Natural killer cell (primary cell): ENCODE measurements around the gene CYSRT1. TPM values are rescaled to one million over a fixed set of nuclear protein-coding genes. Genes with fewer than 3 reads are reported as not detected.
A peak's percentile ranks its signal among the peaks of the same experiment; 100 is the strongest.
"Not testable (repeated sequence)": the region's sequence is repeated elsewhere in the genome, so short reads cannot be mapped to it uniquely, and the experiment has no call there.

Experiments used
- ATAC-seq, 3 donors: fragments of 150-1000 bp in 2 of 3; fragments of 200-7000 bp in 1 of 3; cut with Tn5 transposase; 1 replicate in 1 of 3; 2 replicates in 2 of 3; pipeline ENCODE4 v1.10.0; 2021; ENCODE audit warnings: mild to moderate bottlenecking in 2 of 3, moderate library complexity in 2 of 3
- DNase-seq, 2 donors: peaks; one replicate each; pipeline versions ENCODE4 v3.0.0 to v3.0.0-alpha.2; 2013 to 2021; ENCODE audit warnings: mixed read lengths in 1 of 2
- H3K27ac ChIP-seq: one replicate; pipeline ENCODE4 v1.5.1; 2013; ENCODE audit warnings: mild to moderate bottlenecking, low read length
- H3K27me3 ChIP-seq: one replicate; pipeline ENCODE4 v1.6.1; 2013; ENCODE audit warnings: low read length; ENCODE audit not compliant: control insufficient read depth, insufficient read depth
- H3K36me3 ChIP-seq: one replicate; pipeline ENCODE4 v1.6.1; 2013; ENCODE audit warnings: low read length; ENCODE audit not compliant: control insufficient read depth, insufficient read depth
- H3K4me1 ChIP-seq: one replicate; pipeline ENCODE4 v1.6.1; 2013; ENCODE audit warnings: low read length; ENCODE audit not compliant: control insufficient read depth, insufficient read depth
- H3K4me3 ChIP-seq: one replicate; pipeline ENCODE4 v1.5.1; 2013; ENCODE audit warnings: low read length
- H3K9me3 ChIP-seq: one replicate; pipeline ENCODE4 v1.6.1; 2013; ENCODE audit warnings: low read length; ENCODE audit not compliant: control insufficient read depth, insufficient read depth
- H3K27ac Mint-ChIP-seq, 2 donors: one replicate each; pipeline ENCODE4 v1.8.0; 2022; ENCODE audit warnings: mild to moderate bottlenecking in 2 of 2, mixed read lengths in 2 of 2, moderate library complexity in 1 of 2
- H3K27me3 Mint-ChIP-seq, 2 donors: one replicate each; pipeline ENCODE4 v1.8.0; 2022; ENCODE audit warnings: low read depth in 2 of 2, mixed read lengths in 2 of 2
- H3K36me3 Mint-ChIP-seq: one replicate; pipeline ENCODE4 v1.8.0; 2022; ENCODE audit warnings: mixed read lengths
- H3K4me1 Mint-ChIP-seq, 2 donors: one replicate each; pipeline ENCODE4 v1.8.0; 2022; ENCODE audit warnings: mixed read lengths in 2 of 2
- H3K4me3 Mint-ChIP-seq: one replicate; pipeline ENCODE4 v1.8.0; 2022; ENCODE audit warnings: mild to moderate bottlenecking, moderate library complexity, mixed read lengths
- H3K9me3 Mint-ChIP-seq, 2 donors: one replicate each; pipeline ENCODE4 v1.8.0; 2022; ENCODE audit warnings: mixed read lengths in 2 of 2
- CTCF ChIP-seq: fragments of 200-600 bp; IDR thresholded peaks from one replicate; pipeline ENCODE4 v1.8.0; 2022; ENCODE audit warnings: antibody characterized with exemption
- WGBS: methylation state at CpG from one replicate; pipeline ENCODE4 v1.1.7; 2013; ENCODE audit warnings: missing lambda C conversion rate; ENCODE audit not compliant: insufficient coverage; 5-methylcytosine and 5-hydroxymethylcytosine counted together
- intact Hi-C: fragments of 100-400 bp; cut with micrococcal nuclease; formaldehyde crosslinking; loops from one replicate; pipeline ENCODE4 v1.14.2; 2022
- total RNA-seq, 4 donors: library from RNA; stranded (reverse); fragments of 120-200 nt in 1 of 4; gene quantifications; one replicate each; pipeline versions ENCODE4 v1.2.3 to v1.2.4, GENCODE V29; 2013 to 2022

Gene CYSRT1
- total RNA-seq, 3 donors from 2014 or later (not counting 1 experiment from before 2014, with no cell fraction given) = 0.38 TPM; not detected in 2

GRCh38 chr9:137256856-137257255 is 31.9 kb downstream of the CYSRT1 start:
- Histone ChIP-seq H3K4me3 (no peak overlapping the region), H3K27me3 (no peaks in the 10 kb centered on the region), H3K4me1 (peaks cover 25% of the 10 kb centered on the region), H3K36me3 (peaks cover 11% of the 10 kb centered on the region), H3K9me3 (no peaks in the 10 kb centered on the region), H3K27ac (no peak overlapping the region)
- intact Hi-C loops = no loop called here
- DNase-seq (no peak), ATAC-seq (no peak)
- H3K4me3 Mint-ChIP-seq = peak overlapping the region; percentile 88
- H3K4me1 Mint-ChIP-seq = peaks cover 0 to 11% of the 10 kb centered on the region in 2 donors
- no peaks in the 10 kb centered on the region for H3K27me3 Mint-ChIP-seq
- no peaks in the 10 kb centered on the region for H3K9me3 Mint-ChIP-seq
- H3K36me3 Mint-ChIP-seq = no peaks in the 10 kb centered on the region
- H3K27ac Mint-ChIP-seq = no peak overlapping the region
- TF ChIP-seq CTCF = no peak
- WGBS = 95% methylated on average over 15 of the region's 15 CpGs

- DNase-seq, H3K9me3 Mint-ChIP-seq, H3K4me3 Mint-ChIP-seq, H3K4me1 Mint-ChIP-seq, intact Hi-C loops, H3K27me3 Mint-ChIP-seq, ATAC-seq, H3K4me3 ChIP-seq, H3K4me1 ChIP-seq, H3K27ac ChIP-seq, H3K9me3 ChIP-seq, H3K27me3 ChIP-seq, H3K27ac Mint-ChIP-seq, H3K36me3 Mint-ChIP-seq: not testable (repeated sequence)
- peaks cover 31% of the 10 kb centered on the region for H3K36me3 ChIP-seq
- WGBS = 79% methylated on average over 10 of the region's 15 CpGs
These were observed 37.4 kb downstream of the CYSRT1 start for GRCh38 chr9:137262173-137262908.

GRCh38 chr9:137262909-137263285 is 37.9 kb downstream of the CYSRT1 start:
- peaks cover under 1% of the 10 kb centered on the region for H3K4me1 ChIP-seq
- Mint-ChIP-seq H3K27ac (no peak overlapping the region), H3K27me3 (no peaks in the 10 kb centered on the region), H3K36me3 (no peaks in the 10 kb centered on the region), H3K9me3 (no peaks in the 10 kb centered on the region), H3K4me1 (peaks cover 0 to 6% of the 10 kb centered on the region in 2 donors), H3K4me3 (no peak overlapping the region)
- DNase-seq (no peak), ATAC-seq (no peak)
- no peak overlapping the region for H3K27ac ChIP-seq
- H3K9me3 ChIP-seq = no peaks in the 10 kb centered on the region
- no peaks in the 10 kb centered on the region for H3K27me3 ChIP-seq
- WGBS = 92% methylated on average over 24 of the region's 24 CpGs
- peaks cover 33% of the 10 kb centered on the region for H3K36me3 ChIP-seq
- no peak for TF ChIP-seq CTCF
- H3K4me3 ChIP-seq = no peak overlapping the region
- intact Hi-C loops = no loop called here

DNA sequence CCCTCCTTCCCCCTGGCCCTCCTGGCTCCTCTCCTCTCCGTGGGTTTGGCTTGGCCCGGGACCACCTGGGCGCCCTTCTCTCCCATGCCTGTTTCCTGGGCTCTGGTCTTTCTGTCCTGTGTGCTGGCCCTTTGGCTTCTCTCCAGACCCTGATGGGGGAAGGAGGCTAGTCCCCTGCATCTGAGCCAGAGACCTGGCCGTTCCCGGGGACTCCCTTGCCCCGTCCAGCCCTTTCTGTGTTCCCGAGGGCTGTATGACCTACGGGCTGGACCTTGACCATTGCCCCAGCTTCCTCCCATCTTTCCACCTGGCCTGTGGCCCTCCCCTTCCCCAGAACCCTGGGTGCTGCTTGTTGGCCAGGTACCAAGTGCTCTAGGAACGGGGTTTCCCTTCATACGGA is 38.5 kb downstream of the CYSRT1 start:
- Mint-ChIP-seq H3K36me3 (no peaks in the 10 kb centered on the region), H3K9me3 (no peaks in the 10 kb centered on the region), H3K4me1 (peaks cover 0 to 8% of the 10 kb centered on the region in 2 donors), H3K4me3 (no peak overlapping the region), H3K27ac (no peak overlapping the region), H3K27me3 (no peaks in the 10 kb centered on the region)
- Histone ChIP-seq H3K9me3 (no peaks in the 10 kb centered on the region), H3K27ac (no peak overlapping the region), H3K4me3 (no peak overlapping the region), H3K27me3 (no peaks in the 10 kb centered on the region), H3K4me1 (peaks cover 4% of the 10 kb centered on the region), H3K36me3 (peaks cover 35% of the 10 kb centered on the region)
- TF ChIP-seq CTCF = no peak
- no peak for ATAC-seq
- WGBS = 86% methylated on average over 10 of the region's 10 CpGs
- no peak for DNase-seq
- intact Hi-C loops = no loop called here
